OCI-LY7 (cell line): ENCODE measurements around the gene TPD52L2. TPM values are rescaled to one million over a fixed set of nuclear protein-coding genes. Genes with fewer than 3 reads are reported as not detected.

Source experiments
- BruUV-seq: library from RNA; stranded (reverse); fragments of 400-500 nt; replicated peaks from 2 replicates; lab custom pipeline; 2021; lab: Mats Ljungman, UMichigan
- CTCF ChIA-PET: fragments of 300-600 bp; sonication (Branson Sonifier 250); formaldehyde crosslinking; loops from one replicate; lab custom pipeline; 2022; ENCODE audit warnings: antibody characterized with exemption; ENCODE audit not compliant: unreplicated experiment; lab: Charles Lee
- POLR2A ChIA-PET: fragments of 300-600 bp; sonication (Branson Sonifier 250); formaldehyde crosslinking; loops from one replicate; lab custom pipeline; 2022; ENCODE audit warnings: antibody characterized with exemption; lab: Charles Lee
- DNase-seq: peaks from one replicate; pipeline ENCODE4 v3.0.0-alpha.2; 2015; ENCODE audit warnings: low spot score
- H2AFZ ChIP-seq: fragments of 200-600 bp; sonication (generic), shearing (Covaris generic); 2 replicates; pipeline ENCODE4 v1.6.1; 2014; ENCODE audit warnings: mild to moderate bottlenecking, antibody characterized with exemption, low read length, moderate library complexity
- H3K27ac ChIP-seq: fragments of 200-600 bp; sonication (generic); 2 replicates; pipeline ENCODE4 v1.5.1; 2014; ENCODE audit warnings: mixed run types, low read depth, mild to moderate bottlenecking, moderate library complexity, low read length, inconsistent platforms; ENCODE audit not compliant: poor library complexity, severe bottlenecking
- H3K36me3 ChIP-seq: fragments of 200-600 bp; sonication (generic); 2 replicates; pipeline ENCODE4 v1.6.1; 2014; ENCODE audit warnings: mild to moderate bottlenecking, antibody characterized with exemption, low read length, moderate library complexity, mixed read lengths; ENCODE audit not compliant: insufficient read depth
- H3K4me1 ChIP-seq: fragments of 200-600 bp; sonication (generic); 2 replicates; pipeline ENCODE4 v1.5.1; 2014; ENCODE audit warnings: mild to moderate bottlenecking, low read length; ENCODE audit not compliant: insufficient read depth, poor library complexity, severe bottlenecking
- H3K4me2 ChIP-seq: fragments of 200-600 bp; sonication (generic); 2 replicates; pipeline ENCODE4 v1.6.1; 2014; ENCODE audit warnings: mild to moderate bottlenecking, low read length
- H3K4me3 ChIP-seq: fragments of 200-600 bp; sonication (generic); 2 replicates; pipeline ENCODE4 v1.5.1; 2014; ENCODE audit warnings: mild to moderate bottlenecking, low read depth, low read length; ENCODE audit not compliant: poor library complexity, severe bottlenecking
- H3K79me2 ChIP-seq: fragments of 200-600 bp; sonication (generic); 2 replicates; pipeline ENCODE4 v1.6.1; 2016; ENCODE audit warnings: low read depth, mild to moderate bottlenecking, low read length, moderate library complexity, mixed read lengths; ENCODE audit not compliant: insufficient read depth
- H3K9me2 ChIP-seq: fragments of 200-600 bp; sonication (generic); 2 replicates; pipeline ENCODE4 v1.6.1; 2016; ENCODE audit warnings: mild to moderate bottlenecking, low read length, mixed read lengths; ENCODE audit not compliant: insufficient read depth
- H3K9me3 ChIP-seq: fragments of 200-600 bp; sonication (generic); 2 replicates; pipeline ENCODE4 v1.6.1; 2014; ENCODE audit warnings: mild to moderate bottlenecking, mixed run types, low read length, mixed read lengths
- H4K20me1 ChIP-seq: fragments of 200-600 bp; sonication (generic); 2 replicates; pipeline ENCODE4 v1.6.1; 2014; ENCODE audit warnings: mild to moderate bottlenecking, antibody characterized with exemption, low read length, moderate library complexity, mixed read lengths; ENCODE audit not compliant: insufficient read depth
- CTCF ChIP-seq: fragments of 200-600 bp; sonication (generic); conservative IDR thresholded peaks from 2 replicates; pipeline ENCODE4 v1.5.1; 2014; ENCODE audit warnings: mild to moderate bottlenecking, antibody characterized with exemption, low read length, moderate library complexity, mixed read lengths
- EZH2phosphoT487 ChIP-seq: fragments of 200-600 bp; sonication (generic); IDR thresholded peaks from 2 replicates; pipeline ENCODE4 v1.6.1; 2018; ENCODE audit warnings: low read depth, borderline replicate concordance, mild to moderate bottlenecking, mixed run types, antibody characterized with exemption, low read length, moderate library complexity, mixed read lengths
- intact Hi-C: fragments of 100-400 bp; cut with micrococcal nuclease; formaldehyde crosslinking; loops from one replicate; pipeline ENCODE4 v1.10.0; 2022; ENCODE audit not compliant: unreplicated experiment
- total RNA-seq, 2 experiments: library from RNA; depleted of rRNA in 1 of 2; stranded (reverse); fragments of >200 nt in 1 of 2; shearing (Covaris generic) in 1 of 2; gene quantifications; 2 replicates each; pipeline ENCODE4 v1.2.3, GENCODE V29; 2014 to 2022

The TPD52L2 gene
- total RNA-seq, 2 experiments from 2014 or later: 27.2 to 51.0 TPM

GRCh38 chr20:63826753-63827152 is 38.3 kb upstream of the TPD52L2 start:
- Histone ChIP-seq H4K20me1 (no peaks in the 10 kb centered on the region), H3K4me2 (no peak overlapping the region), H3K4me1 (peaks cover 6% of the 10 kb centered on the region), H3K4me3 (no peak overlapping the region), H3K9me2 (no peaks in the 10 kb centered on the region), H3K36me3 (no peaks in the 10 kb centered on the region), H3K9me3 (no peaks in the 10 kb centered on the region), H3K79me2 (no peaks in the 10 kb centered on the region), H3K27ac (no peak overlapping the region), H2AFZ (no peak overlapping the region)
- ChIA-PET CTCF (no interaction called here), POLR2A (interaction anchor here (0.8 kb wide), 1 partner anchor 10 kb away, joined by 3 read pairs; no protein-coding TSS in a partner anchor)
- TF ChIP-seq CTCF: no peak
- TF ChIP-seq EZH2phosphoT487: no peak
- no peak for DNase-seq
- intact Hi-C loops: no loop called here
- BruUV-seq: no TSS peak

- Histone ChIP-seq H3K79me2 (no peaks in the 10 kb centered on the region), H3K9me2 (no peaks in the 10 kb centered on the region), H3K36me3 (no peaks in the 10 kb centered on the region), H3K4me2 (no peak overlapping the region), H3K27ac (no peak overlapping the region), H2AFZ (no peak overlapping the region), H4K20me1 (no peaks in the 10 kb centered on the region), H3K4me1 (peaks cover 6% of the 10 kb centered on the region), H3K4me3 (no peak overlapping the region), H3K9me3 (no peaks in the 10 kb centered on the region)
- POLR2A ChIA-PET: interaction anchor here (0.6 kb wide), 1 partner anchor 234 kb away, joined by 3 read pairs; no protein-coding TSS in a partner anchor
- intact Hi-C loops: no loop called here
- no peak for DNase-seq
- CTCF ChIA-PET: no interaction called here
- BruUV-seq: no TSS peak
- TF ChIP-seq CTCF (no peak), EZH2phosphoT487 (no peak)
These were observed 36.9 kb upstream of the TPD52L2 start for GRCh38 chr20:63828124-63828523.

- Histone ChIP-seq H3K9me2 (no peaks in the 10 kb centered on the region), H4K20me1 (no peaks in the 10 kb centered on the region), H3K4me3 (no peak overlapping the region), H3K4me2 (no peak overlapping the region), H3K9me3 (no peaks in the 10 kb centered on the region), H3K79me2 (no peaks in the 10 kb centered on the region), H2AFZ (no peak overlapping the region), H3K4me1 (peaks cover 6% of the 10 kb centered on the region), H3K36me3 (no peaks in the 10 kb centered on the region), H3K27ac (no peak overlapping the region)
- intact Hi-C loops: no loop called here
- TF ChIP-seq EZH2phosphoT487 (no peak), CTCF (no peak)
- POLR2A ChIA-PET: no interaction called here
- no TSS peak for BruUV-seq
- DNase-seq: no peak
- CTCF ChIA-PET: no interaction called here
These were observed 36.5 kb upstream of the TPD52L2 start for GRCh38 chr20:63828545-63828944.
